RWPE1 (cell line): ENCODE measurements around the gene LMF2.
"Not testable (repeated sequence)": the region's sequence is repeated elsewhere in the genome, so short reads cannot be mapped to it uniquely, and the experiment has no call there.

Source experiments
- CTCF ChIA-PET: fragments of 350-600 bp; sonication (Branson Sonifier 250); formaldehyde crosslinking; extraction: SDS; loops from one replicate; lab custom pipeline; 2021; lab: Yijun Ruan, JAX
- POLR2A ChIA-PET: fragments of 400-600 bp; formaldehyde crosslinking; extraction: SDS; loops from one replicate; lab custom pipeline; 2020; ENCODE audit warnings: antibody characterized with exemption; ENCODE audit not compliant: low non-redundant PET; lab: Yijun Ruan, JAX
- DNase-seq: peaks from one replicate; pipeline ENCODE4 v3.0.0; 2012; ENCODE audit warnings: low spot score
- H3K27ac ChIP-seq: fragments of 450-650 bp; 2 replicates; pipeline ENCODE4 v1.5.1; 2017
- CTCF ChIP-seq: fragments of 450-650 bp; conservative IDR thresholded peaks from 2 replicates; pipeline ENCODE4 v1.5.1; 2017; ENCODE audit warnings: low read depth, mild to moderate bottlenecking

The LMF2 gene

GRCh38 chr22:50544078-50544745, 36.7 kb upstream of the LMF2 start:
- DNase-seq, result no peak
- ChIA-PET CTCF (interaction anchor here (1.0 kb wide), 1 partner anchor 18 kb away, joined by 3 read pairs; the partner anchor contains the start of gene SCO2), POLR2A (no interaction called here)
- peak; percentile 50 for TF ChIP-seq CTCF
- H3K27ac ChIP-seq, result peak overlapping the region; percentile 67

- ChIA-PET POLR2A (no interaction called here), CTCF (interaction anchor here (0.7 kb wide), 1 partner anchor 21 kb away, joined by 3 read pairs; no protein-coding TSS in a partner anchor)
- no peak for DNase-seq
- TF ChIP-seq CTCF, result no peak
- peak overlapping the region; percentile 85 for H3K27ac ChIP-seq
Measured at GRCh38 chr22:50542416-50542927, 35.0 kb upstream of the LMF2 start.

GRCh38 chr22:50541667-50542026, 34.1 kb upstream of the LMF2 start:
- POLR2A ChIA-PET, CTCF ChIA-PET, DNase-seq: not testable (repeated sequence)
- H3K27ac ChIP-seq, result peak overlapping the region; percentile 85

- ChIA-PET CTCF (interaction anchor here (0.8 to 2.4 kb wide), 2 partner anchors 11 to 23 kb away, joined by 4 to 10 read pairs; partner anchors contain the start of gene TYMP), POLR2A (interaction anchor here (0.7 to 1.6 kb wide), 2 partner anchors 23 to 25 kb away, joined by 3 to 5 read pairs; no protein-coding TSS in a partner anchor)
Measured at GRCh38 chr22:50540381-50540780, 32.9 kb upstream of the LMF2 start.

GRCh38 chr22:50537765-50538164, 30.3 kb upstream of the LMF2 start:
- ChIA-PET POLR2A (interaction anchor here (0.5 kb wide), 1 partner anchor 10 kb away, joined by 4 read pairs; no protein-coding TSS in a partner anchor), CTCF (no interaction called here)
- H3K27ac ChIP-seq, result peak overlapping the region; percentile 96
- TF ChIP-seq CTCF, result no peak
- DNase-seq, result no peak

More at GRCh38 chr22:50540381-50540780, 32.9 kb upstream of the LMF2 start:
- no peak for DNase-seq
- H3K27ac ChIP-seq, result peak overlapping the region; percentile 96
- TF ChIP-seq CTCF, result no peak

- DNase-seq, result no peak
- CTCF ChIA-PET, result no interaction called here
- TF ChIP-seq CTCF, result no peak
- no peak overlapping the region for H3K27ac ChIP-seq
- POLR2A ChIA-PET, result no interaction called here
Measured at GRCh38 chr22:50536226-50536625, 28.7 kb upstream of the LMF2 start.

- ChIA-PET CTCF (no interaction called here), POLR2A (no interaction called here)
- DNase-seq, result no peak
- TF ChIP-seq CTCF, result no peak
- H3K27ac ChIP-seq, result no peak overlapping the region
Measured at GRCh38 chr22:50535113-50535512, 27.6 kb upstream of the LMF2 start.

GRCh38 chr22:50533856-50534711, 26.6 kb upstream of the LMF2 start:
- POLR2A ChIA-PET, CTCF ChIA-PET, DNase-seq: not testable (repeated sequence)
- peak overlapping the region; percentile 32; the same call in 1 of the 2 replicates for H3K27ac ChIP-seq
